ENCODE measurements around the gene NDUFA12.

- TF ChIP-seq CTCF (IDR thresholded peaks at IDR 0.05) (no peak), POLR2A (IDR thresholded peaks at IDR 0.05) (no peak)
These were observed 20.2 kb downstream of the NDUFA12 start for GRCh38 chr12:94983321-94983720.

Measured in vagina (tissue), 2 donors.